Muscle of leg (tissue), 11 donors: Measurements from ENCODE around the gene TCF25. TPM values are rescaled to one million over a fixed set of nuclear protein-coding genes. Genes with fewer than 3 reads are reported as not detected.

Experiments
- DNase-seq: peaks from one replicate; pipeline ENCODE4 v3.0.0; 2013
- H3K27ac ChIP-seq: one replicate; pipeline ENCODE4 v1.5.1; 2013; ENCODE audit warnings: mild to moderate bottlenecking, low read length, control low read depth
- H3K27me3 ChIP-seq: one replicate; pipeline ENCODE4 v1.6.1; 2013; ENCODE audit warnings: low read length; ENCODE audit not compliant: control insufficient read depth, insufficient read depth
- H3K36me3 ChIP-seq: one replicate; pipeline ENCODE4 v1.6.1; 2013; ENCODE audit warnings: low read length; ENCODE audit not compliant: control insufficient read depth, insufficient read depth
- H3K4me1 ChIP-seq: one replicate; pipeline ENCODE4 v1.6.1; 2013; ENCODE audit warnings: low read length; ENCODE audit not compliant: control insufficient read depth, insufficient read depth
- H3K4me3 ChIP-seq: one replicate; pipeline ENCODE4 v1.5.1; 2013; ENCODE audit warnings: low read length, control low read depth
- H3K9me3 ChIP-seq: replicated peaks from 2 replicates; pipeline ENCODE4 v1.6.1; 2013; ENCODE audit warnings: low read depth, low read length; ENCODE audit not compliant: control insufficient read depth
- WGBS: methylation state at CpG from one replicate; pipeline ENCODE4 v1.1.5; 2013; ENCODE audit warnings: missing lambda C conversion rate; ENCODE audit not compliant: insufficient coverage; 5-methylcytosine and 5-hydroxymethylcytosine counted together
- polyA plus RNA-seq, 8 donors: library from polyadenylated mRNA; unstranded; fragments of 120-200 nt; gene quantifications; one replicate each; pipeline versions ENCODE4 v1.2.1 to v1.2.3, GENCODE V29; 2013; ENCODE audit warnings: inconsistent platforms in 1 of 8, low replicate concordance in 1 of 8; ENCODE audit not compliant: insufficient read length in 8 of 8, insufficient read depth in 1 of 8
- total RNA-seq: library from RNA; stranded (reverse); fragments of 120-200 nt; gene quantifications from one replicate; pipeline ENCODE4 v1.2.4, GENCODE V29; 2013

Gene TCF25
- total and polyA plus RNA-seq, 9 donors: 104 to 141 (median 117) TPM

- H3K27ac ChIP-seq: no peak overlapping the region
- no peak overlapping the region for H3K4me3 ChIP-seq
- H3K4me1 ChIP-seq: peaks cover 11% of the 10 kb centered on the region
- no peaks in the 10 kb centered on the region for H3K27me3 ChIP-seq
- WGBS: 59% methylated on average over 15 of the region's 16 CpGs
- DNase-seq: no peak
- no peaks in the 10 kb centered on the region for H3K36me3 ChIP-seq
- H3K9me3 ChIP-seq: no peaks in the 10 kb centered on the region
Measured at GRCh38 chr16:89859615-89860007, 13.8 kb upstream of the TCF25 start.

- WGBS: 16% methylated on average over 20 of the region's 28 CpGs
- DNase-seq: no peak
- H3K9me3 ChIP-seq: no peaks in the 10 kb centered on the region
- H3K27me3 ChIP-seq: no peaks in the 10 kb centered on the region
- peaks cover 11% of the 10 kb centered on the region for H3K4me1 ChIP-seq
- no peak overlapping the region for H3K27ac ChIP-seq
- H3K4me3 ChIP-seq: no peak overlapping the region
- H3K36me3 ChIP-seq: no peaks in the 10 kb centered on the region
Measured at GRCh38 chr16:89860747-89861304, 12.6 kb upstream of the TCF25 start.

GRCh38 chr16:89861648-89862047 is 11.7 kb upstream of the TCF25 start:
- Histone ChIP-seq H3K9me3 (no peaks in the 10 kb centered on the region), H3K4me1 (peaks cover 11% of the 10 kb centered on the region), H3K27ac (no peak overlapping the region), H3K27me3 (no peaks in the 10 kb centered on the region), H3K4me3 (no peak overlapping the region), H3K36me3 (no peaks in the 10 kb centered on the region)
- WGBS: 93% methylated on average over 10 of the region's 12 CpGs
- DNase-seq: no peak

- H3K27ac ChIP-seq: no peak overlapping the region
- 93% methylated on average over 5 of the region's 6 CpGs for WGBS
- H3K4me1 ChIP-seq: peaks cover 11% of the 10 kb centered on the region
- no peak overlapping the region for H3K4me3 ChIP-seq
- peaks cover 3% of the 10 kb centered on the region for H3K9me3 ChIP-seq
- DNase-seq: no peak
- H3K36me3 ChIP-seq: no peaks in the 10 kb centered on the region
- H3K27me3 ChIP-seq: no peaks in the 10 kb centered on the region
Measured at GRCh38 chr16:89862732-89863131, 10.7 kb upstream of the TCF25 start.

- WGBS: 66% methylated on average over 15 of the region's 21 CpGs
- Histone ChIP-seq H3K4me3 (no peak overlapping the region), H3K27me3 (no peaks in the 10 kb centered on the region), H3K9me3 (peaks cover 9% of the 10 kb centered on the region), H3K4me1 (peaks cover 11% of the 10 kb centered on the region), H3K36me3 (no peaks in the 10 kb centered on the region), H3K27ac (peak overlapping the region; percentile 74)
- peak; percentile 49 for DNase-seq
Measured at GRCh38 chr16:89863741-89864526, 9.5 kb upstream of the TCF25 start.

- DNase-seq: no peak
- peaks cover 11% of the 10 kb centered on the region for H3K4me1 ChIP-seq
- 81% methylated on average over 3 of the region's 5 CpGs for WGBS
- H3K9me3 ChIP-seq: peaks cover 9% of the 10 kb centered on the region
- H3K27me3 ChIP-seq: no peaks in the 10 kb centered on the region
- no peak overlapping the region for H3K4me3 ChIP-seq
- H3K27ac ChIP-seq: peak overlapping the region; percentile 74
- no peaks in the 10 kb centered on the region for H3K36me3 ChIP-seq
Measured at GRCh38 chr16:89864527-89864820, 8.9 kb upstream of the TCF25 start.

GRCh38 chr16:89867918-89868317 is 5.5 kb upstream of the TCF25 start:
- Histone ChIP-seq H3K9me3 (peaks cover 9% of the 10 kb centered on the region), H3K4me1 (peaks cover 15% of the 10 kb centered on the region), H3K27ac (no peak overlapping the region), H3K4me3 (no peak overlapping the region), H3K36me3 (no peaks in the 10 kb centered on the region), H3K27me3 (no peaks in the 10 kb centered on the region)
- 100% methylated on average over 2 of the region's 5 CpGs for whole genome bisulfite sequencing
- no peak for DNase-seq

- H3K27me3 ChIP-seq: no peaks in the 10 kb centered on the region
- peaks cover 9% of the 10 kb centered on the region for H3K9me3 ChIP-seq
- H3K27ac ChIP-seq: no peak overlapping the region
- H3K4me1 ChIP-seq: peaks cover 15% of the 10 kb centered on the region
- H3K4me3 ChIP-seq: no peak overlapping the region
- DNase-seq: no peak
- H3K36me3 ChIP-seq: peaks cover 5% of the 10 kb centered on the region
- 91% methylated on average over 6 of the region's 12 CpGs for WGBS
Measured at GRCh38 chr16:89869911-89870310, 3.5 kb upstream of the TCF25 start.

- DNase-seq: no peak
- Histone ChIP-seq H3K27ac (no peak overlapping the region), H3K27me3 (no peaks in the 10 kb centered on the region), H3K4me3 (no peak overlapping the region), H3K9me3 (peaks cover 9% of the 10 kb centered on the region), H3K36me3 (peaks cover 9% of the 10 kb centered on the region), H3K4me1 (peaks cover 17% of the 10 kb centered on the region)
- 85% methylated on average over 2 of the region's 6 CpGs for whole genome bisulfite sequencing
Measured at GRCh38 chr16:89870440-89870839, 3.0 kb upstream of the TCF25 start.

- no peak for DNase-seq
- H3K9me3 ChIP-seq: peaks cover 9% of the 10 kb centered on the region
- peaks cover 17% of the 10 kb centered on the region for H3K4me1 ChIP-seq
- H3K27me3 ChIP-seq: no peaks in the 10 kb centered on the region
- no peak overlapping the region for H3K27ac ChIP-seq
- no peak overlapping the region for H3K4me3 ChIP-seq
- 93% methylated on average over 3 of the region's 9 CpGs for WGBS
- peaks cover 13% of the 10 kb centered on the region for H3K36me3 ChIP-seq
Measured at GRCh38 chr16:89871895-89872294, 1.5 kb upstream of the TCF25 start.
